ENCODE results near the gene PCDHGC4. TPM values are rescaled to one million over a fixed set of nuclear protein-coding genes. Genes with fewer than 3 reads are reported as not detected.

PCDHGC4 gene
- 2.8 and 3.7 TPM in 2 replicates for total RNA-seq
- long read RNA-seq: 0 reads

GRCh38 chr5:141484641-141485311 lies at the start of gene PCDHGC4:
Gene PCDHGC4 (plus strand): TSS chr5:141485030. CDS start chr5:141485174, 144 bp downstream.
- Mint-ChIP-seq H3K4me3 (ENCODE audit: unreplicated experiment) (peak within 1 kb of the TSS; percentile 72), H3K4me1 (ENCODE audit: unreplicated experiment) (peaks cover 37% of the 10 kb centered on the region), H3K9me3 (ENCODE audit: unreplicated experiment) (no peaks in the 10 kb centered on the region), H3K27ac (ENCODE audit: unreplicated experiment) (peak within 1 kb of the TSS; percentile 6), H3K36me3 (ENCODE audit: unreplicated experiment) (peaks cover 29% of the 10 kb centered on the region), H3K27me3 (ENCODE audit: unreplicated experiment) (no peaks in the 10 kb centered on the region)
- DNase-seq (ENCODE audit: extremely low spot score, unreplicated experiment): no peak
- TF ChIP-seq, protein P1, sequence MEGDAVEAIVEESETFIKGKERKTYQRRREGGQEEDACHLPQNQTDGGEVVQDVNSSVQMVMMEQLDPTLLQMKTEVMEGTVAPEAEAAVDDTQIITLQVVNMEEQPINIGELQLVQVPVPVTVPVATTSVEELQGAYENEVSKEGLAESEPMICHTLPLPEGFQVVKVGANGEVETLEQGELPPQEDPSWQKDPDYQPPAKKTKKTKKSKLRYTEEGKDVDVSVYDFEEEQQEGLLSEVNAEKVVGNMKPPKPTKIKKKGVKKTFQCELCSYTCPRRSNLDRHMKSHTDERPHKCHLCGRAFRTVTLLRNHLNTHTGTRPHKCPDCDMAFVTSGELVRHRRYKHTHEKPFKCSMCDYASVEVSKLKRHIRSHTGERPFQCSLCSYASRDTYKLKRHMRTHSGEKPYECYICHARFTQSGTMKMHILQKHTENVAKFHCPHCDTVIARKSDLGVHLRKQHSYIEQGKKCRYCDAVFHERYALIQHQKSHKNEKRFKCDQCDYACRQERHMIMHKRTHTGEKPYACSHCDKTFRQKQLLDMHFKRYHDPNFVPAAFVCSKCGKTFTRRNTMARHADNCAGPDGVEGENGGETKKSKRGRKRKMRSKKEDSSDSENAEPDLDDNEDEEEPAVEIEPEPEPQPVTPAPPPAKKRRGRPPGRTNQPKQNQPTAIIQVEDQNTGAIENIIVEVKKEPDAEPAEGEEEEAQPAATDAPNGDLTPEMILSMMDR (IDR thresholded peaks at IDR 0.05): no peak

DNA sequence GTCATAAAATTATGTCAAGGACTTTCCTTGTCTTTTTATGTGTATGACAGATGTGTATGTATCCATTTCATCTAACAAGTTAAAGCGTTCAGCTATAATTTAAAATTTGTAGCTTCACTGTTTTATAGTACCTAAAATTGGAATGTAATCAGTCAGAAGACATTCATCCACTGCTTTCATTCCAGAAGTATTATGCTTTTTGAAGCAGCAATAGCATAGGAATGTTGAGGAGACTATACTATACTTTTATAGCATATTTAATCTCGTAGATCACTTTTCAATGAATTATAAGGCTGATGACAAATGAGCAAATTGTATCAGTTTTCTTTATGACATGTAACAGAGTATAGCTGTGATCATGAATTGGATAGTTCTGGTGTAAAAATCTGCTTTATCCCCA lies 47.6 kb upstream of the PCDHGC4 start:
- Mint-ChIP-seq H3K9me3 (ENCODE audit: unreplicated experiment) (peaks cover 16% of the 10 kb centered on the region), H3K36me3 (ENCODE audit: unreplicated experiment) (peaks cover 24% of the 10 kb centered on the region), H3K4me1 (ENCODE audit: unreplicated experiment) (no peaks in the 10 kb centered on the region), H3K4me3 (ENCODE audit: unreplicated experiment) (no peak overlapping the region), H3K27me3 (ENCODE audit: unreplicated experiment) (no peaks in the 10 kb centered on the region), H3K27ac (ENCODE audit: unreplicated experiment) (no peak overlapping the region)
- DNase-seq (ENCODE audit: extremely low spot score, unreplicated experiment): no peak
- TF ChIP-seq, protein P1 (IDR thresholded peaks at IDR 0.05): no peak

DNA sequence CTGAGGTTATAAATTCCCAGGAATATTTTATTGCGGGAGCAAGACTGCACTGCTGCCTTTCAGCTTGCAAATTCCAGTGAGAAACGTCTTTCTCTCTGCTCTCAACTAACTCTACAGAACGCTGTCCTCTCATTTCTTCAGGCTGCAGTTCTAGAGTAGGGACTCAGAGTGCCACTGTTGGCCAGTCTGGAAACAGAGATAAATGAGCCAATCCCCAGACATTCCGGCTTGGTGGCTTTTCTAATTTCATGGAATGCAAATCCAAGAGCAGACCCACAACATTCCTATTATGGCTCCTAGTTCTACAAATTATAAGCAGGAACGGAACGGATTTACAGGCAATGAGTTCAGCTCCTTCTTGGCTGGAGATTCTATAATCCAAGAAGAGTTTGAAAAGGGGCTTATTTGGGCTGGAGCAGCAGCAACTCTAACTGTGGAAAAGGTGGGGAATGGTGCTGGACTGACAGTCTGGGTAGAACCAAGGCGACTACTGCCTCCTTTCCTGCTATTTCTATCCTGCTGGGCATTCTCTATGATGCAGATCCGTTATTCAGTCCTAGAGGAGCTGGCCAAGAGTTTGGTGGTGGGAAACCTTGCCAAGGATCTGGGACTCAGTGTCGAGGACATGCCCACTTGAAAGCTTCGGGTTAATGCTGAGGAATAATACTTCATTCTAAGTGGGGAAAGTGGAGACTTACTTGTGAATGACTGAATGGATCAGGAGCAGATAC lies 45.3 kb upstream of the PCDHGC4 start:
- peaks cover 14% of the 10 kb centered on the region for H3K36me3 Mint-ChIP-seq (ENCODE audit: unreplicated experiment)
- no peaks in the 10 kb centered on the region for H3K27me3 Mint-ChIP-seq (ENCODE audit: unreplicated experiment)
- H3K27ac Mint-ChIP-seq (ENCODE audit: unreplicated experiment): no peak overlapping the region
- TF ChIP-seq, protein P1 (IDR thresholded peaks at IDR 0.05): no peak
- peaks cover 18% of the 10 kb centered on the region for H3K9me3 Mint-ChIP-seq (ENCODE audit: unreplicated experiment)
- H3K4me3 Mint-ChIP-seq (ENCODE audit: unreplicated experiment): no peak overlapping the region
- DNase-seq (ENCODE audit: extremely low spot score, unreplicated experiment): no peak
- H3K4me1 Mint-ChIP-seq (ENCODE audit: unreplicated experiment): no peaks in the 10 kb centered on the region

DNA sequence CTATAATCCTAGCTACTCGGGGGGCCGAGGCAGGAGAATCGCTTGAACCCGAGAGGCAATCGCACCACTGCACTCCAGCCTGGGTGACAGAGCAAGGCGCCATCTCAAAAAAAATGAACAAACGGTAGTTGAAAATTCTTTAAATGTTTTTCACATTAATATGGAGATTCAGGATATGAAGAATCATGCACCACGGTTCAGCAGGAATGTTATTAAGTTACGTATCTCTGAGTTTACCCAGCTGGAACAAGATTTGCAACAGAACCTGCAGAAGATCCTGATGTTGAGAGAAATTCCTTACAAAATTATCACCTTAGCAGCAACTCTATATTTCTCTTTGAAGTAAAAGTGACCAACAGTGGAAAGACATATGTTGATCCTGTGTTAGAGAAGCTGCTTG lies 44.5 kb upstream of the PCDHGC4 start:
- Mint-ChIP-seq H3K36me3 (ENCODE audit: unreplicated experiment) (peaks cover 14% of the 10 kb centered on the region), H3K4me3 (ENCODE audit: unreplicated experiment) (no peak overlapping the region), H3K27ac (ENCODE audit: unreplicated experiment) (no peak overlapping the region), H3K27me3 (ENCODE audit: unreplicated experiment) (no peaks in the 10 kb centered on the region), H3K9me3 (ENCODE audit: unreplicated experiment) (peaks cover 15% of the 10 kb centered on the region), H3K4me1 (ENCODE audit: unreplicated experiment) (no peaks in the 10 kb centered on the region)
- TF ChIP-seq, protein P1 (IDR thresholded peaks at IDR 0.05): no peak
- DNase-seq (ENCODE audit: extremely low spot score, unreplicated experiment): no peak

- H3K36me3 Mint-ChIP-seq (ENCODE audit: unreplicated experiment): peaks cover 11% of the 10 kb centered on the region
- DNase-seq (ENCODE audit: extremely low spot score, unreplicated experiment): no peak
- TF ChIP-seq, protein P1 (IDR thresholded peaks at IDR 0.05): no peak
- H3K4me3 Mint-ChIP-seq (ENCODE audit: unreplicated experiment): no peak overlapping the region
- no peaks in the 10 kb centered on the region for H3K27me3 Mint-ChIP-seq (ENCODE audit: unreplicated experiment)
- H3K27ac Mint-ChIP-seq (ENCODE audit: unreplicated experiment): no peak overlapping the region
- H3K9me3 Mint-ChIP-seq (ENCODE audit: unreplicated experiment): peaks cover 9% of the 10 kb centered on the region
- no peaks in the 10 kb centered on the region for H3K4me1 Mint-ChIP-seq (ENCODE audit: unreplicated experiment)
Observed at GRCh38 chr5:141441571-141442170, 43.2 kb upstream of the PCDHGC4 start.
